ENCODE measurements around the gene EIF2AK3.
"Not testable (repeated sequence)": the region's sequence is repeated elsewhere in the genome, so short reads cannot be mapped to it uniquely, and the experiment has no call there.

EIF2AK3 gene

DNA sequence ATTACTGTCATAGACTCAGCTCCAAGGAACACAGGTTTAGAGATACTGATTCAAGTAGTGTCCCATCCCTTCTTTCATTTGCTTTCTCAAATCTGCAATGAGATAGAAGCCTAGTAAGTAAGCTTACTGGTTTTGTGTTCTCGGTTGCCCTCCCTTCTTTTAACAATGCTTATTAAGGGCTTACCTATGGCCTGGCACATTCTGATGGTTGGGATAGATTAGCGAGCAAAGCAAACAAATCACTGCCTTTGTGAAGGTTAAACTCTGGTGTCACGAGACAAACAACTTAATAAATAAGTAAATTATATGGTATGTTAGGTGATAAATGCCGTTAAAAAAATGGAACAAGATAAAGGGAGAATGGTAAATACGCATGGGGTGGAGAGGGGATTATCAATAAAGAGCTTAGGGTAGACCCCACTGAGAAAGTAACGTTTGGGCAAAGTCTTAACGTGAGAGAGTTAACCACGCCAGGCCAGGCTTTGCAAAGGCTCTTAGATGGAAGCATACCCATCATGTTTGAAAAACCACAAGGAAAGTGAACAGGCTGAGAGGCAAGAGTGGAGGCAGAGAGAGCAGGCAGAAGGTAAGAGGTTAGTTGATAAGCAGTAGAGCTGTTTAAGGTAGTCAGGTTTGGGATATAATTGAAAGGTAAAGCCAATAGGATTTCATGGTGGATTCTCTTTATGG, 31.0 kb downstream of the EIF2AK3 start:
- no peak for DNase-seq (ENCODE audit: low spot score)

DNA sequence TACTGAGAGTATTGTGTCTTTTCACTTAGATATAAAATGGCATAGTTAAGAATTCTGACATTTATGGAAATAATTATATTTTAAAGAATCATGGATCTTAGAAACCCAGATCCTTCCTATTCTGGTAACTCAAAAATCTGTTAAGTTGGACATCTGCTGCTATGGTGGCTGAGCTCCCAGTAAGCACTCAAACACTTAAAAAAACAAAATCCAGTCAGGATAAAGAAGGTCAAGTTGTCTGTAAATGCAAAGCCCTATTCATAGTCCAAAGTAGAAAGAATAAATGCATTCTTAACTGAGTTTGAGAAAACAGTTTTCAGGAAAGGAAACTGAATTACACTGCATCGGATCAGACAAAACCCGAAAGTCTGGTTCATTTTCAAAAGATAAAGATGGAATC, 35.6 kb downstream of the EIF2AK3 start:
- DNase-seq (ENCODE audit: low spot score), result no peak

DNA sequence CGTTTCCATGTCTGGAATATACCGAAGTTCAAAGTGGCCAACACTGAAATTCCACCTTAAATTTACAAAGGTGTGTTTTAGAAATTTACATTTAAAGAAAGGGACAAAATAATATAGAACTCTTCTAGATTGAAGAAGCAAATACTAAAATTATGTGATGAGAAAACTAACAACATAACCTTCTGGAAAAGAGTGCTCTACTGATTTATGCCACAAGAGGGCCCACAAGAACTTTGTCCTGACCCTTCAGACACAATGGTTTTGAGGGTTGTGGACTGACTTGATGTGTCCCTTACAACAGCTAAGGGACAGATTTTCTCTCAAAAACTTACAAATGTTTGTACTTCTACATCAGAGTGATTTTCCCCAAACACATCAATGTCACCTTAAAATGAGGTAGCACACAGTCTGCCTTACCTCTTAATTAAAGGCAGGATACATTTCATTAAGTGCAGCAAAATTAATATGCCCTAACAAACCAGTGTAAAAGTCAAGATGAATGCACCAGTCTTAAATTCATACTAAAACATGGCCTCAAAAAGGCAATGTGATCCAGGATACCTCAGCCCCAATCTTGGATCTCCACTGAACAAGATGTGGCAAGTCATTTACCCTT, 36.2 kb downstream of the EIF2AK3 start:
- DNase-seq (ENCODE audit: low spot score), result peak; percentile 63

DNA sequence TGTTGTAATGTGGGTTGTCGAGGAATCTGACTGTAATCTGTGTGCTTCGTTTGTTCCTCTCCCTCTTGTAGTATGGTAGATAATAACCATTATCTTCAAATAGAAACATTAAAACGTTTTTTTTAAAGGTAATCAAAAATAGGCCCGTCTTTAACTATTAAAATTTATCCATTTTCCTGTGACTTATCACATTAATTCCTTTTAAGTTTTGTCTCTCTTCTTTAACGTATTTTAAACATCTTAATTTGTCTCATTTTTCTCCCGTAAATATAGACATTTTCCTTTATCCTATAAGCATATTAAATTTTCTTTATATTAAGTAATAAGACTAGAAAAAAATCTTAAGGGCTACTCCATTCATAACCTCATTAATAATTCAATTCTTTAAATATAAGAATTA, 41.3 kb downstream of the EIF2AK3 start:
- DNase-seq (ENCODE audit: low spot score), result no peak

DNA sequence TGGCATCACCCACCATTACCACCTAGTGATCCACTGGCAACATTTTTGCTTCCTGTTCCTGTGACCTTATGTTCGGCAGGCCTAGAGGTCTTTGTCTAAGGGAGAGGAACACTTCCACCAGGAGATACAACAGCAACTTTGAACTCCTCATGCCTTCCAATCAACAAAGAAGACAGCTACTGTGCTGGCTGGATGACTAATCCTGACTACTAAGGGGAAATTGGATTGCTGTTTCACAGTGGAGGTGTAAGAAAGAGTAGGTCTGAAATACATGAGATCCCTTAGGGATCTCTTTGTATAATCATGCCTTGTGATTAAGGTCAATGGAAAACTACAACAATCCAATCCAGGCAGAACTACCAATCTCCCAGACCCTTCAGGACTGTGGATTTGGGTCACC, 45.2 kb downstream of the EIF2AK3 start:
- no peak for DNase-seq (ENCODE audit: low spot score)

DNA sequence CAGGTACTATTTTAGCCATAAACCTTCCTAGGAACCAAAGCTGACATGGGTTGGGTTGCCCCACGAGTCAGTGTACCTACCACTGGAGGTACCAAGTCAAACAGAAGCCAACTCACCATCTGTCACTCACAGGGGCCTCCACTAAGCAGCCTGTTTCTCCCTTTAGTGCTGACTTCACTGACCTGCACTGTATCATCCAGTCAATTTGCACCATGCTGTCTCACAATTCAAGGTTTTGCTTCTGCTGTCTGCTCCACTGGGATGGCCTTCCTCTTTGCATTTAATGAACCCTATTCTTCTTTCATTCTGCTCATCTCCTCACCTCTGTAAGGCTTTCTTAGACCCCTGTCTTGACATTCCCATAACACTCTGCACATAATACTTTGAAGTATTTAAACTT, 47.2 kb downstream of the EIF2AK3 start:
- no peak for DNase-seq (ENCODE audit: low spot score)

DNA sequence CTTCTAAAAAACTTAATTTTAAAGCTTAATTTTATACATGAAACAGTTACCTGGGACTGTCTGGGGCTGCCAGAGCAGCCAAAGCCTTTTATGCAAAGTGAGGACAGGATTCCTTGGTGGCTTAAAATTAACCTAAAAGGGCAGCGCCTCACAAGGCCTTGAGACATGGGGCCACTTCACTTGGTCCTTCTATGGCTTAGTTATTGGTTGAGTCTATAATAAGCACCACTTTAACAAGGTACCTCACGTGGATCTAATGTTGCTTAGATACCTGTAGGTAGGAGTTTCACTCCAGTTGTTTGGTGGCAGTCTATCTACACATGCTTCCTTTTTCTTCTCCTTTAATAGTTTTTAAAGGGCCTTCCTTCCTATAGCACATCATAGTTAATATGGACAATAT, 51.6 kb downstream of the EIF2AK3 start:
- DNase-seq (ENCODE audit: low spot score), result no peak

DNA sequence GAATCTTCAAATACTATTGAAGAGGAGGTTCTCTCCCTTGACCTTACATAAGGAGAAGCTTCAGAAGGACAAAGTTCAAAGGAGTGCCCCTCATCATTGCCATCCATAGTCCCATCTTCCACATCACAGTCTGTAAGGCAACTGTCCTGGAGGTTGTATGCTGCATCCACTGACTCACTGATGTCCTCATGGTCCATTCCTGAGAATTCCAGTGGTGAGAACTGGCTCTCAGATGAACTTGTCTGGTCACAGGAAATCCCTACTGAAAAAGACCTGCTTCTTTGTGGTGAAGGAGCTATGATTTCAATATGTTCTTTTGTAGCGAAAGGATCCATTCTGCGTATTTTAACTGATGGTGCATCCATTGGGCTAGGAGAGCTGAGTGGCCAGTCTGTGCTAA, 52.2 kb downstream of the EIF2AK3 start:
- DNase-seq (ENCODE audit: low spot score), result no peak

DNA sequence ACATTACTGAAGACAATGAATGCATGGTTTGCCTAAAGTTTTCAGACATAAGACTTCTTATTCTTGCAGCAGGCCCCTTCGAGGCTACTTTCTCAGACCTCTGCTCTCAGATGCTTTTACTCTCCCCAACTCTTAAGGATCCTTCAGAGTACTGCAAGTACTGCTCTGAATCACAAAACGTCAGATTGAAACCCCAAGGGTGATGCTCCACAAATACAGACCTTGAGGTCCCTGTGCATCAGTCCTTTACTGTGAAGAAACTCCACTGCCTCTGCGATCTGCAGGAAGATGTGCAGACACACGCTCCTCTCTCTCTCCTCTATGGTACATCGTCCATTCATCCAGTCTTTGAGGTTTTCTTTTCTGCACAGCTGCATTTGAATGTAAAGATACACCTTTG, 52.8 kb downstream of the EIF2AK3 start:
- peak; percentile 83 for DNase-seq (ENCODE audit: low spot score)

DNA sequence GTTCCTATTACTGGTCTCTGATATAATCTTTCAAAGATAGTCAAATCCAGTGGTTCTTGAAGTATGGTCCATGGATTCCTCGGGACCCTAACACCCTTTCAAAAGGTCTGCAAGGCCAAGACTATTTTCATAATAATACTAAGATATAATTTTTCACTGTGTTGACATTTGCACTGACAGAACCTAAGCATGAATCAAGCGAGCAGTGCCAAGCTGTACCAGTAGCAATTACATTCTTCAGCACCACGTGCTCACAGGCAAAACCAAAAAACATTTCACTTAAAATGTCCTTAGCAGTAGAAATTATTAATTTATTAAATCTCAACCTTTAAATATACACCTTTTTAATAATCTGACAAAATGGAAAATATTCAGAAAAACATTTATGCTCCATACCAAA, 59.1 kb downstream of the EIF2AK3 start:
- no peak for DNase-seq (ENCODE audit: low spot score)

DNA sequence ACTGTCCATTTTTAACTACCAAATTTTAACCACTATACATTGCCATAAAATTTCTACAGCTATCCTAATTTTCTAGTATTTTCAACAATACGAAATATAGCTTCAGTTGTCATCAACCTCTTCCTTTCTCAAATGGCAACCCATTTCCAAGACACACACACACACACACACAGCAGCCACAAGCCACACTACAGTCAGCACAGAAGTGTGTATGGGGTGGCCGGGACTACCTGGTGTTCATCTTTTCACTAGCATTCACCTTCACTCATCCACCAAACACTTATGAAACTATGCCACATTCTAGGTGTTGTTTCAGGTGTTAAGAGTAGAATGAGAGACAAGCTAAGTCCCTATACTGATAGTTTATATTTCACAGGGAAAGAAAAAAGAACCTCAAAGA, 62.9 kb downstream of the EIF2AK3 start:
- no peak for DNase-seq (ENCODE audit: low spot score)

DNA sequence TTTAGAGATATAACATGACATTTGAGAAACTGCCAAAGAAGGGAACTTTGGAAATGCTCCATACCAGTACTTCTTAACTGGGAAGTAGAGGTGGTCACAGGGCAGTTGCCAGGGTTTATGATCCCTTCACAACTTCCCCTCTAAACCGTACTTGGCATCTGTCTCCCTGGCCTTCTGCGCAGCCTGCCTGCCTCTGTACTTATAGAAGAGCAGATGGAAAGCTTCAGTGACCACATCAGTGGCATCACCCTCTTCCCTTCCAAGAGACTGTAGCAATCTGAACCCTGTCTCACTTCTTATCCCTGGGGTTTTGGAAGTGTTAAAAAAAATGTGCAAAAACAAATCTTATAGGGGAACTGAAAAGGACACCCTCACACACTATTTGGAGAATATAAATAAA, 64.1 kb downstream of the EIF2AK3 start:
- no peak for DNase-seq (ENCODE audit: low spot score)

DNA sequence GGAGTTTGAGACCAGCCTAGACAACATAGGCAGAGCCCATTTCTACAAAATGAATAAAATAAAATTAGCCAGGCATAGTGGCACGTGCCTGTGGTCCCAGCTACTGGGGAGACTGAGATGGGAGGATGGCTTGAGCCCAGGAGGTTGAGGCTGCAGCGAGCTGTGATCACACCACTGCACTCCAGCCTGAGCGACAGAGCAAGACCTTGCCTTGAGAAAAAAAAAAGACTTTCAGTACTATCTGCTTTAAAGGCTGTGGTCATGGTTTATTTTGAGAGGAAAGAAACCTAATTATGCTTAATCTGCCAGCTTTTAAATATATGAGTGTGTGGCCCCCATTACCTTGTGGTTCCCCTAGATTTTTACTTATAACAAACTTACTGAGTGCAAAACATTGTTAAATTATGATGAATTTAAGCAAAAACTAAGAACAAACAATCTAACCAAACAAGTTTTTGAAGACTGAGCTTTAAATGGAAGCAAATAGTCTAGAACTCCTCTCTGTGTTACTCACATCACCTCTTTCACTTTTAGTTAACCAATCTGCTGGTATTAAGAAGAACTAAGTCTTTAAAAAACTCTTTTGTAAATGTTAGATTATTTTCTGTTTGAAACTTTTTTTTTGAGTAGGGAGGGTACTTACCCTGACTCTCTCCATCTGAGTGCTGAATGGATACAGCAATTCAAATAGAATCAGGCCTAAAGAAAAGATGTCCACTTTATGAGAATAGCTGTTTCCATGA, 65.4 kb downstream of the EIF2AK3 start:
- DNase-seq (ENCODE audit: low spot score), result peak; percentile 20

DNA sequence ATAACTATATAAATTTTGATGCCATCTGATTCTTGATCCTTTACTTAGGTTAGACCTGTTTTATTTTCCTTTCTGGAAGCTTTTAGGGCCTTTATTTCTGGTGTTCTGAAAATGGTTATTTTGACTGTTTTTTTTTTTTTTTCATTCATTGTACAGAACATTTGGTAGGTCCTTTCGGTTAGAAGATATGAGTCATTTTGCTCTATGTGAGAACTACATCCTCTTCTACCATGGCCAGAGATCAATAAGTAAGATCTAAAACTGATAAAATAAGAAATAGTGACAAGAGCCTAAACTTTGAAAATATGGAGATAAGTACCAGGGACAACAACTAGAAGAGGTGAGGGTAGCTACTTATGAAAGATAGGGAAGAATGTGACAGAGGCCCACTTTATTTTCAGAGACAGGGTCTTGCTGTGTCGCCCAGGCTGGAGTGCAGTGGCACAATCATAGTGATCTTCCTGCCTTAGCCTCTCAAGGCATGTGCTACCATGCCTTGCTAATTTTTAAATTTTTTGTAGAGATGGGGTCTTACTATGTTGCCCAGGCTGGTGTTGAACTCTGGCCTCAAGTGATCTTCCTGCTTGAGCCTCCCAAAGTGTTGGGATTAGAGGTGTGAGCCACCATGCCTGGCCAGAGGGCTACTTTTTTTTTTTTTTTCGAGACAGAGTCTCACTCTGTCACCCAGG, 66.5 kb downstream of the EIF2AK3 start:
- peak; percentile 37 for DNase-seq (ENCODE audit: low spot score)

DNA sequence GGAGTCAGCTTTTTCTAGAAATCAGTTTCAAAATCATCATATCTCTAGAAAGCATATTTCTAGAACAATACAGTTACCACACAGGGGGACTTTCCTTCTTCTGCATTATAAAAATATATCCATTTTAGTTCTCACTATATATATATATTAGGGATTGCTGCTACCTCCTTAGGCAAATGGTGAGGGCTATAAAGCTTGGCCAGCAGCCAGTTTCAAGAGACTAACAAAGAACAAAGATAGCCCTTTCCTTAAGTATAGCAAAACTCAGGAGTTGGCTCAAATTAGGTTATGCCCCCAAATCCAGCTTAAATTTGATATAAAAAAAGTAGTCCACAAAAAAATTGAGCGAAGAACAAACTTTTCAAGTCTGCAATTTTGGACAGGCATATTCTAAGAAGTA, 70.0 kb downstream of the EIF2AK3 start:
- no peak for DNase-seq (ENCODE audit: low spot score)

DNA sequence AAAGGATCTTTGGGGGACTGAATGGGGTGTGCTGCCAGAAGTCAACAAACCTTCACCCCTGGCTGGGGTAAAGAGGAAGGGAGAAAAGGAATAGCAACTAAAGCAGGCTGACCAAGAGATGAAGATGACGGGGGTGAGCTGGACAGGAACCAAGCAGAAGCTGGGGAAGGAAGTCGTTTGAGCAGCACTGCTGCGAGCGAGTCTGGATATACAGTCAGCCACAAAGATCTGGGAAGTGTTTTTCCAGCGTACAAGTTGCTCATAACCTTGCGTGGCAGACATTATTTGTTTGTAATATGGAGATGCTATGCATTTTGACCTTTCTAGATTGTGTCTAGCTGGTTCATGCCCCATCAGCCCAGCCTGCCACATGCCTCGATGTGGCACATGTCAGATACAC, 71.2 kb downstream of the EIF2AK3 start:
- no peak for DNase-seq (ENCODE audit: low spot score)

DNA sequence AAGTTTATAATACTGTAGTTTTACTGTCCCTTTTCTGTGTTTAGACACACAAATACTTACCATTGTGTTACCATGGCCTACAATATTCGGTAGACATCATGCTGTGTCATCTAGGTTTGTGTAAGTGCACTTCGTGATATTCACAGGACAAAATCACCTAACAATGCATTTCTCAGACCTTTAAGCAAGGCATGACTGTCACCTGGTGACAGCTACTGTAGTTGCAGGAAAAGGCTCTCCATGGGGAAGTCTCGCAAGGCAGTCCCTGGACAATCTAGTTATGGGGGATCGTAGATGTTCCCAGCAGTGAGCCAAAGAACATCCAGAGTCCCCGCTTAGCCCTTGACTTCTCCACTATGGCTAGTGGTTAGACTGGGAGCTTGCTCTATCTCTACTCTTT, 73.1 kb downstream of the EIF2AK3 start:
- no peak for DNase-seq (ENCODE audit: low spot score)

DNA sequence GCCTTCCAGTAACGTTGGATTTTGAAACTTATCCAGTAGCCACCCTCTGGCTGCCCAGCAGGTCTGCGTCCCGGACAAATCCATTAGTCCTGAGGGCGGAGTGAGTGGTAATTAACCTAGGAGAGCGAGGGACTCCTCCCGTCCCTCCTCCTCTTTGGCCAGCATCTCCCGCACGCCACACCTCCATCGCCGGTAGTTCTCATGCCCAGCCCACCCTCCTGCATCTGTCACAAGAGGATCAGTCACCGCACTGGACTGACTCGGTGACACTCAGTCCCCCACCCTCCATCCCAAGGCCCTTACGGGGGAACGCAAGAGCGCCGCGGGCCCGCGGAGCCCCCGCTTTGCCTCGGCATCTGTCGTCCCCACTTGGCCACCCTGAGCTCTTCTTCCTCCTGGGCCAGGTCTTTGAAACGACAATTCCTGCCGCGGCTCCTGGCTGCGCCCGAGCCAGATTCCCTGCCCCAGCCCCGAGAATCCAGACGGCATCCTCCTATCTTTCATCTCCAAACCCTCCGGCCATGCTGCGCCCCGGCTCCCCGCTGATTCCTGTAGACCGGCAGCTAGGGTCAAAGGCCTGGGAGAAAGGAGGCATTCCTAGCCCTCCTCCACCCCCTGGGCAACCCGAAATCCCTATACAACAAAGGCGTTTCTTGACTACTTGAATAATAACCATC, 77.5 kb downstream of the EIF2AK3 start:
- no peak for DNase-seq (ENCODE audit: low spot score)

DNA sequence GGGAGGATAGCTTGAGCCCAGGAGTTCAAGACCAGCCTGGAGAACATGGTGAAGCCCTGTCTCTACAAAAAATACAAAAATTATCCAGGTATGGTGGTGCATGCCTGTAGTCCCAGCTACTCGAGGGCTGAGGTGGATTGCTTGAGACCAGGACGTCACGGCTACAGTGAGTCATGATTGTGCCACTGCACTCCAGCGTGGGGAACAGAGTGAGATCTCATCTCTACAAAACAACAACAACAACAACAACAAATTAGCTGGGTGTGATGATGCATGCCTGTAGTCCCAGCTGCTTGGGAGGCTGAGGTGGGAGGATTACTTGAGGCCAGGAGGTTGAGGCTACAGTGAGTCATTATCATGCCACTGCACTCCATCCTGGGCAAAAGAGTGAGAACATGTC, 81.0 kb downstream of the EIF2AK3 start:
- not testable (repeated sequence) for DNase-seq (ENCODE audit: low spot score)

DNA sequence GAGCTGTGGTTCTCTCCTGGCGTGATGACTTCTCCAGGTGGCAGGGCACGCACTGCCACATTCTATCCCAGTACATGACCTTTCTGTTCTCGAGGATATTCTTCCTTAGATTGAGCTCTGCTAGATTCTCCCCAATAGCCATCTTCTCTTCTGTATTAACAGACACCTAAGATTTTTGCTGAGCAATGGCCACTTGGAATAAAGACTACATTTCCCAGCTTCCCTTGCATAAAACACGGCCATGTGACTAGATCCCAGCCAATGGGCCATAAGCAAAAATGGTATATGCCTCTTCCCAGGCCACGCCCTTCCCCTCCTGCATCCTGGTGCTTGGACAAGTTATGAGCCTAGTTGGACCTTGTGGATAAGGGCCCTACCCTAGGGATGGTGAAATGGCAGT, 82.1 kb downstream of the EIF2AK3 start:
- no peak for DNase-seq (ENCODE audit: low spot score)

DNA sequence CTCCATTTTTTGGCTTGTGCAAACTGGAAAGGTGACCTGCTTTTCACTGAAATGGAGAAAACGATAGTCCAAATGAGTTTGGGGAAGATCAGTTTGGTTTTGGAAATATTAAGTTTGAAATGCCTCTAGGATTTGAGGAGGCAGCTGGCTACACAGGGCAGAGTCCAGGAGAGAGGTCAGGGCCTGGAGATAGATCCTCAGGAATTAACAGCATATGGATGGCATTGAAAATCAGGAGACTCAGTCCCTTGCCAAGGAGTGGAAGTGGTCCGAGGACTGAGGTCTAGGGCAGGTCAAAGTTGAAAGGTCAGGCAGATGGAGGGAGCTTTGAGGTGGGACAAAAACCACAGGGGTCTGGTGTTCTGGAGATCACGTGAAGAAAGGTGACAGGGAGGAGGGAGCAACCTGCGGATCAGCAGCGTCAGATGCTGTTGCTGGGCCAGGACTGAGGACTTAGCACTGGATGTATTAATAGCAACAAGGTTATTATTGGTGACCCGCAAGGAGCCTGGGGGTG, 83.7 kb downstream of the EIF2AK3 start:
- no peak for DNase-seq (ENCODE audit: low spot score)

DNA sequence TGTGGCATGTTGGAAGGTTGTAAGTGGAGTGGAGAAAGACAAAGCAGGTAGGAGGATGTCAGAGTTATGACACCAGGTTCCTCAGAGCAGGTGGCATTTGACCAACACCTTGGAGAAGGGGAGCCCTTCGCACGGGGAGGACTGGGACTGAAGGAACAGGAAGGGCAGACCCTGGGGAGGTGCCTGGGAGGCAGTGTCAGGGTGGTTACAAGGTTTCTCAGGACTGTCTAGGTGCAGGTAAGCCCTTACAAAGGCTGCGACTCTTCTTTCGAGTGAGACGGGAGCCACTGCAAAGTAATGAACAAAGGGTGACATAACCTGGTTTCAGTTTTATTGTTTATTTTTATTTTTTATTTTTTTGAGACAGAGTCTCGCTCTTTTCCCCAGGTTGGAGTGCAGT, 84.6 kb downstream of the EIF2AK3 start:
- DNase-seq (ENCODE audit: low spot score), result no peak

Data from activated CD4-positive, alpha-beta T cell treated with anti-CD3 and anti-CD28 coated beads, Interleukin-2, Interleukin-4, amounts not matched to agents 100 ng/mL and 50 ng/mL, durations not matched to agents 16 hours and 8 hours (primary cell).